Measurements from ENCODE around the gene SPTBN5. TPM values are rescaled to one million over a fixed set of nuclear protein-coding genes. Genes with fewer than 3 reads are reported as not detected.

The SPTBN5 gene
- total RNA-seq, 1 donor from 2014 or later, result 0.32 TPM

DNA sequence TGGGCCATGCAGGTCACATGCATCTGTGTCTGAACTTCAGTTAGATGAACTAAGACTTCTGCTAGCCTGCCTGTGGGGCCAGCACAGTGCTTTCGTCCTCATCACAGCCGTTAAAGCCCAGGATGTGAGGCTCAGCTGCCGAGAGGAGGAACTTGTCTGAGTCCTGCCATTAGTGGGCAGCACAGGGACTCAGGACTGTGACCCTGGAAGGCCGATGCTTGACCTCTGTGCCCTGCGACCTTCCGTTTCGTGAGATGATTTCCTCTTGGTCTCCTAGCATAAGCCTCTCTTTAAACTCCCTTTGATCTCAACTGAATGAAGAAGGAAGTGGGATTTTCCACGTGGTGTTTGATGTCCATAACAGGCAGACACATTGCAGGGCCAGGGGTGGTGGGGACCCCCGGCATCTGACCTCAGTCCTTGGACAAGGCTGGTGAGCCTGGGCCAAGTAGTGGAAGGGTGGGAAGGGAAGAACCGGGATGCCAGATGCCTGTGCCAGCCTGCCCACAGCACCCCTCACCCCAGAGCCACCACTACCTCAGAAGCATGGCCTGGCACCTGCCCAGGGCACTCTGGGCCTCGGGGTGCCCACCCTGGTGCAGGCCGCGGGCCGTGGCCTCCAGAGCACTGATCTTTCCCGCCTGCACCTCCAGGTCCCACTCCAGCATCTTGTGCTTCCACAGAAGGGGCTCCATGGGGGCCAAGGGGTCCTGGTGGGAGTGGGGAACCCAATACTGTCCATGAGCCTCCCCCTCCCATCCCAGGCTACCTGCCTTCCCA is 33.6 kb downstream of the SPTBN5 start:
- no peak overlapping the region for H3K27ac Mint-ChIP-seq (ENCODE audit: unreplicated experiment)
- H3K9me3 Mint-ChIP-seq (ENCODE audit: unreplicated experiment), result peaks cover 4% of the 10 kb centered on the region
- H3K27me3 Mint-ChIP-seq (ENCODE audit: unreplicated experiment), result peaks cover 8% of the 10 kb centered on the region

GRCh38 chr15:41858756-41859155 is 35.1 kb downstream of the SPTBN5 start:
- Mint-ChIP-seq H3K9me3 (ENCODE audit: unreplicated experiment) (peaks cover 6% of the 10 kb centered on the region), H3K4me1 (ENCODE audit: low read depth, unreplicated experiment) (no peaks in the 10 kb centered on the region), H3K4me3 (ENCODE audit: unreplicated experiment) (no peak overlapping the region), H3K27me3 (ENCODE audit: unreplicated experiment) (peaks cover 8% of the 10 kb centered on the region), H3K36me3 (ENCODE audit: unreplicated experiment) (no peaks in the 10 kb centered on the region), H3K27ac (ENCODE audit: unreplicated experiment) (no peak overlapping the region)
- DNase-seq, result no peak
- TF ChIP-seq, protein P1, sequence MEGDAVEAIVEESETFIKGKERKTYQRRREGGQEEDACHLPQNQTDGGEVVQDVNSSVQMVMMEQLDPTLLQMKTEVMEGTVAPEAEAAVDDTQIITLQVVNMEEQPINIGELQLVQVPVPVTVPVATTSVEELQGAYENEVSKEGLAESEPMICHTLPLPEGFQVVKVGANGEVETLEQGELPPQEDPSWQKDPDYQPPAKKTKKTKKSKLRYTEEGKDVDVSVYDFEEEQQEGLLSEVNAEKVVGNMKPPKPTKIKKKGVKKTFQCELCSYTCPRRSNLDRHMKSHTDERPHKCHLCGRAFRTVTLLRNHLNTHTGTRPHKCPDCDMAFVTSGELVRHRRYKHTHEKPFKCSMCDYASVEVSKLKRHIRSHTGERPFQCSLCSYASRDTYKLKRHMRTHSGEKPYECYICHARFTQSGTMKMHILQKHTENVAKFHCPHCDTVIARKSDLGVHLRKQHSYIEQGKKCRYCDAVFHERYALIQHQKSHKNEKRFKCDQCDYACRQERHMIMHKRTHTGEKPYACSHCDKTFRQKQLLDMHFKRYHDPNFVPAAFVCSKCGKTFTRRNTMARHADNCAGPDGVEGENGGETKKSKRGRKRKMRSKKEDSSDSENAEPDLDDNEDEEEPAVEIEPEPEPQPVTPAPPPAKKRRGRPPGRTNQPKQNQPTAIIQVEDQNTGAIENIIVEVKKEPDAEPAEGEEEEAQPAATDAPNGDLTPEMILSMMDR (IDR thresholded peaks at IDR 0.05; ENCODE audit: partially characterized antibody, unreplicated experiment), result no peak

More for the DNA sequence above, 33.6 kb downstream of the SPTBN5 start:
- TF ChIP-seq, protein P1 (IDR thresholded peaks at IDR 0.05; ENCODE audit: partially characterized antibody, unreplicated experiment), result no peak
- DNase-seq, result no peak
- Mint-ChIP-seq H3K36me3 (ENCODE audit: unreplicated experiment) (no peaks in the 10 kb centered on the region), H3K4me3 (ENCODE audit: unreplicated experiment) (no peak overlapping the region), H3K4me1 (ENCODE audit: low read depth, unreplicated experiment) (no peaks in the 10 kb centered on the region)

DNA sequence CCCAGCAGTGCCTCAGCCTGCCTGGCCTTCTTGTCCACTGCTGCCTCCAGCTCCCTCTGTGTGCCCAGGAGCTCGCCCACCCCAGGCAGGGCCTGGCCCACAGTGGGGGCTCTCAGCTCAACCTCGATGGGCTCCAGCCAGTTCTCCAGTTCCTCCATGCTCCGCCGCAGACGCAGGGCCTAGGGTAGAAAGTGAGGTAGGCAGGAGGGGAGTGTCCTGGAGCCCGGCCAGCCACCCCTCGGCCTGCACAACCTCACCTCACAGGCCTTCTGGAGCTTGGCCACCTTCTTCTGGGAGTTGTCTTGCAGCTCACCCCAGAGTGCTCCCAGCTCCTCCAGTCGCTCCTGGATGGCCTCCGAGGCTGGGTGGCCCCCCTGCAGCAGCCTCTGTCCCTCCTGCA is 36.5 kb downstream of the SPTBN5 start:
- H3K27ac Mint-ChIP-seq (ENCODE audit: unreplicated experiment), result no peak overlapping the region
- no peak for DNase-seq
- TF ChIP-seq, protein P1 (IDR thresholded peaks at IDR 0.05; ENCODE audit: partially characterized antibody, unreplicated experiment), result no peak
- no peaks in the 10 kb centered on the region for H3K4me1 Mint-ChIP-seq (ENCODE audit: low read depth, unreplicated experiment)
- no peaks in the 10 kb centered on the region for H3K36me3 Mint-ChIP-seq (ENCODE audit: unreplicated experiment)
- H3K4me3 Mint-ChIP-seq (ENCODE audit: unreplicated experiment), result no peak overlapping the region
- peaks cover 4% of the 10 kb centered on the region for H3K27me3 Mint-ChIP-seq (ENCODE audit: unreplicated experiment)
- H3K9me3 Mint-ChIP-seq (ENCODE audit: unreplicated experiment), result peaks cover 6% of the 10 kb centered on the region

DNA sequence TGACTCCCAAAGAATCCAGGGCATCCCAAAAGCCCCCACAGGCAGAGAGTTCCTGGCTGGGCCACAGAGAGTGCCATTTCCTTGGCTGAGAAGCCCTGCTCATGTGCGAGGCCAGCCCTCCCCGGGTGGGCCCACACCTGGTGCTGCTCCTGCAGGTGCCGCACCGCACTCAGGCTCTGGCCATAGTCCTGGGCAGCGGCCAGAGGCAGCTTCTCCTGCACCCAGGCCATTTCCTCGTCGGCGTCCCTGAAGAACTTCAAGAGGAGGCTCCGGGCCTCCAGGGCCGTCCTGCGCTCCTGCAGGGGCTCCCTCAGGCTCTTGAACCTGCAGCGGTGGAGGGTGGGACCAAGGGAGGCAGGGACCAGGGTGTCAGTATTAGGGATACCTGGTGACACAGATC is 37.1 kb downstream of the SPTBN5 start:
- TF ChIP-seq, protein P1 (IDR thresholded peaks at IDR 0.05; ENCODE audit: partially characterized antibody, unreplicated experiment), result no peak
- Mint-ChIP-seq H3K4me1 (ENCODE audit: low read depth, unreplicated experiment) (no peaks in the 10 kb centered on the region), H3K36me3 (ENCODE audit: unreplicated experiment) (no peaks in the 10 kb centered on the region), H3K27ac (ENCODE audit: unreplicated experiment) (no peak overlapping the region), H3K27me3 (ENCODE audit: unreplicated experiment) (peaks cover 4% of the 10 kb centered on the region), H3K9me3 (ENCODE audit: unreplicated experiment) (peaks cover 6% of the 10 kb centered on the region), H3K4me3 (ENCODE audit: unreplicated experiment) (no peak overlapping the region)
- no peak for DNase-seq

- no peak for DNase-seq
- Mint-ChIP-seq H3K27me3 (ENCODE audit: unreplicated experiment) (peaks cover 4% of the 10 kb centered on the region), H3K9me3 (ENCODE audit: unreplicated experiment) (peaks cover 6% of the 10 kb centered on the region), H3K4me3 (ENCODE audit: unreplicated experiment) (no peak overlapping the region), H3K4me1 (ENCODE audit: low read depth, unreplicated experiment) (no peaks in the 10 kb centered on the region), H3K36me3 (ENCODE audit: unreplicated experiment) (no peaks in the 10 kb centered on the region), H3K27ac (ENCODE audit: unreplicated experiment) (no peak overlapping the region)
- TF ChIP-seq, protein P1 (IDR thresholded peaks at IDR 0.05; ENCODE audit: partially characterized antibody, unreplicated experiment), result no peak
These were observed 37.6 kb downstream of the SPTBN5 start for GRCh38 chr15:41856262-41856661.
